CD14-positive monocyte (primary cell): ENCODE measurements around the gene CYRIA. TPM values are rescaled to one million over a fixed set of nuclear protein-coding genes. Genes with fewer than 3 reads are reported as not detected.

Source experiments
- DNase-seq, 3 donors: peaks; one replicate each; pipeline ENCODE4 v3.0.0-alpha.2; 2011 to 2022
- H2AFZ ChIP-seq: 2 replicates; pipeline ENCODE4 v1.6.0; 2012; ENCODE audit warnings: mild to moderate bottlenecking, low read depth, low read length, inconsistent platforms; ENCODE audit not compliant: insufficient read depth, poor library complexity, severe bottlenecking
- H3K27ac ChIP-seq, 2 donors: 1 replicate in 1 of 2; 2 replicates in 1 of 2; pipeline ENCODE4 v1.5.1; 2012 to 2013; ENCODE audit warnings: low read length in 2 of 2, control low read depth in 1 of 2, inconsistent platforms in 1 of 2, low read depth in 1 of 2, mild to moderate bottlenecking in 1 of 2
- H3K27me3 ChIP-seq, 2 donors: one replicate each; pipeline versions ENCODE4 v1.6.0 to v1.6.1; 2011 to 2013; ENCODE audit warnings: low read length in 2 of 2; ENCODE audit not compliant: control insufficient read depth in 2 of 2, insufficient read depth in 2 of 2
- H3K36me3 ChIP-seq, 2 donors: replicated peaks in 1 of 2; 1 replicate in 1 of 2; 2 replicates in 1 of 2; pipeline versions ENCODE4 v1.5.1 to v1.6.1; 2012 to 2013; ENCODE audit warnings: low read length in 2 of 2, control low read depth in 1 of 2, inconsistent platforms in 1 of 2, mild to moderate bottlenecking in 1 of 2; ENCODE audit not compliant: insufficient read depth in 2 of 2, control insufficient read depth in 1 of 2
- H3K4me1 ChIP-seq, 2 donors: 1 replicate in 1 of 2; 2 replicates in 1 of 2; pipeline versions ENCODE4 v1.5.1 to v1.6.1; 2012 to 2013; ENCODE audit warnings: low read length in 2 of 2, control low read depth in 1 of 2, inconsistent platforms in 1 of 2, mild to moderate bottlenecking in 1 of 2, moderate library complexity in 1 of 2; ENCODE audit not compliant: insufficient read depth in 2 of 2, control insufficient read depth in 1 of 2
- H3K4me2 ChIP-seq: replicated peaks from 2 replicates; pipeline ENCODE3; 2012; ENCODE audit warnings: low read length, moderate library complexity, mild to moderate bottlenecking; ENCODE audit not compliant: poor library complexity, severe bottlenecking; ENCODE audit errors: extremely low read depth
- H3K4me3 ChIP-seq, 3 experiments: fragments of 200-600 bp in 1 of 3; sonication (generic) in 1 of 3; replicated peaks in 1 of 3; 1 replicate in 2 of 3; 2 replicates in 1 of 3; pipeline ENCODE4 v1.5.1; 2011 to 2013; ENCODE audit warnings: low read length in 3 of 3, mild to moderate bottlenecking in 3 of 3, control low read depth in 2 of 3, low read depth in 2 of 3, inconsistent platforms in 1 of 3, moderate library complexity in 1 of 3
- H3K79me2 ChIP-seq: 2 replicates; pipeline ENCODE4 v1.6.0; 2012; ENCODE audit warnings: mild to moderate bottlenecking, control low read depth, inconsistent platforms, low read length, moderate library complexity; ENCODE audit not compliant: insufficient read depth
- H3K9ac ChIP-seq: 2 replicates; pipeline ENCODE4 v1.6.0; 2017; ENCODE audit warnings: low read length, mild to moderate bottlenecking; ENCODE audit not compliant: insufficient read depth, poor library complexity, severe bottlenecking
- H3K9me3 ChIP-seq, 2 donors: replicated peaks in 1 of 2; 1 replicate in 1 of 2; 2 replicates in 1 of 2; pipeline versions ENCODE4 v1.5.1 to v1.6.1; 2012 to 2013; ENCODE audit warnings: low read length in 2 of 2, control low read depth in 1 of 2; ENCODE audit not compliant: control insufficient read depth in 1 of 2, insufficient read depth in 1 of 2
- H4K20me1 ChIP-seq: 2 replicates; pipeline ENCODE4 v1.6.0; 2012; ENCODE audit warnings: mild to moderate bottlenecking, low read length, control low read depth, moderate library complexity; ENCODE audit not compliant: insufficient read depth
- H3K27ac Mint-ChIP-seq, 7 donors: one replicate each; pipeline ENCODE4 v1.8.0; 2020; ENCODE audit warnings: mild to moderate bottlenecking in 7 of 7, mixed read lengths in 7 of 7, moderate library complexity in 6 of 7, inconsistent platforms in 2 of 7
- H3K27me3 Mint-ChIP-seq, 3 donors: one replicate each; pipeline ENCODE4 v1.8.0; 2021 to 2022; ENCODE audit warnings: low read depth in 3 of 3, mild to moderate bottlenecking in 3 of 3, mixed read lengths in 3 of 3, moderate library complexity in 3 of 3, inconsistent platforms in 1 of 3
- H3K36me3 Mint-ChIP-seq, 2 donors: one replicate each; pipeline ENCODE4 v1.8.0; 2020; ENCODE audit warnings: mixed read lengths in 2 of 2, inconsistent platforms in 1 of 2, mild to moderate bottlenecking in 1 of 2
- H3K4me1 Mint-ChIP-seq: one replicate; pipeline ENCODE4 v1.8.0; 2020; ENCODE audit warnings: mild to moderate bottlenecking, mixed read lengths
- H3K4me3 Mint-ChIP-seq, 2 donors: one replicate each; pipeline ENCODE4 v1.8.0; 2020; ENCODE audit warnings: mild to moderate bottlenecking in 2 of 2, mixed read lengths in 2 of 2, moderate library complexity in 1 of 2
- H3K9me3 Mint-ChIP-seq, 7 donors: one replicate each; pipeline ENCODE4 v1.8.0; 2020 to 2022; ENCODE audit warnings: mixed read lengths in 7 of 7, mild to moderate bottlenecking in 6 of 7, moderate library complexity in 6 of 7, inconsistent platforms in 2 of 7
- WGBS: methylation state at CpG from one replicate; pipeline ENCODE4 v1.1.5; 2013; ENCODE audit warnings: missing lambda C conversion rate; ENCODE audit not compliant: insufficient coverage; 5-methylcytosine and 5-hydroxymethylcytosine counted together
- intact Hi-C, 2 donors: fragments of 100-400 bp; cut with micrococcal nuclease; formaldehyde crosslinking; loops; one replicate each; pipeline versions ENCODE4 v1.15.0 to v1.15.1; 2023
- polyA plus RNA-seq, 3 donors: library from polyadenylated mRNA; depleted of rRNA in 1 of 3; unstranded in 2 of 3; stranded (reverse) in 1 of 3; fragments of 300-500 nt in 2 of 3; fragments of >200 nt in 1 of 3; fragmentation: Illumina TruSeq in 2 of 3; gene quantifications; 1 replicate in 2 of 3; 2 replicates in 1 of 3; pipeline ENCODE4 v1.2.3, GENCODE V29; 2012 to 2021
- TF ChIP-seq, protein P1 (sequence below): fragments of 200-600 bp; IDR thresholded peaks from one replicate; pipeline ENCODE4 v1.8.0; 2022; ENCODE audit warnings: antibody characterized with exemption, mild to moderate bottlenecking

Gene CYRIA
- polyA plus RNA-seq, 3 donors = 55.9 to 101 (median 72.4) TPM

- Mint-ChIP-seq H3K36me3 (peaks cover 37 to 40% of the 10 kb centered on the region in 2 donors), H3K4me1 (peaks cover 56% of the 10 kb centered on the region), H3K27me3 (peaks cover 5 to 9% (median 6%) of the 10 kb centered on the region in 3 donors), H3K4me3 (peak overlapping the region; percentile 98 to 99), H3K27ac (peak overlapping the region; percentile 95 to 99 (median 97)), H3K9me3 (peaks cover 0 to 2% (median 0%) of the 10 kb centered on the region in 7 donors)
- Histone ChIP-seq H3K79me2 (peaks cover 54% of the 10 kb centered on the region), H3K9ac (peak overlapping the region; percentile 88), H3K4me2 (peak overlapping the region; percentile 93), H4K20me1 (peaks cover 53% of the 10 kb centered on the region), H2AFZ (no peak overlapping the region), H3K36me3 (no peaks in the 10 kb centered on the region), H3K4me3 (peak overlapping the region; percentile 70 to 89 (median 84)), H3K4me1 (peaks cover 45 to 57% of the 10 kb centered on the region in 2 donors), H3K27me3 (no peaks in the 10 kb centered on the region), H3K9me3 (no peaks in the 10 kb centered on the region), H3K27ac (peak overlapping the region; percentile 90)
- TF ChIP-seq, protein P1, sequence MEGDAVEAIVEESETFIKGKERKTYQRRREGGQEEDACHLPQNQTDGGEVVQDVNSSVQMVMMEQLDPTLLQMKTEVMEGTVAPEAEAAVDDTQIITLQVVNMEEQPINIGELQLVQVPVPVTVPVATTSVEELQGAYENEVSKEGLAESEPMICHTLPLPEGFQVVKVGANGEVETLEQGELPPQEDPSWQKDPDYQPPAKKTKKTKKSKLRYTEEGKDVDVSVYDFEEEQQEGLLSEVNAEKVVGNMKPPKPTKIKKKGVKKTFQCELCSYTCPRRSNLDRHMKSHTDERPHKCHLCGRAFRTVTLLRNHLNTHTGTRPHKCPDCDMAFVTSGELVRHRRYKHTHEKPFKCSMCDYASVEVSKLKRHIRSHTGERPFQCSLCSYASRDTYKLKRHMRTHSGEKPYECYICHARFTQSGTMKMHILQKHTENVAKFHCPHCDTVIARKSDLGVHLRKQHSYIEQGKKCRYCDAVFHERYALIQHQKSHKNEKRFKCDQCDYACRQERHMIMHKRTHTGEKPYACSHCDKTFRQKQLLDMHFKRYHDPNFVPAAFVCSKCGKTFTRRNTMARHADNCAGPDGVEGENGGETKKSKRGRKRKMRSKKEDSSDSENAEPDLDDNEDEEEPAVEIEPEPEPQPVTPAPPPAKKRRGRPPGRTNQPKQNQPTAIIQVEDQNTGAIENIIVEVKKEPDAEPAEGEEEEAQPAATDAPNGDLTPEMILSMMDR = no peak
- DNase-seq = peak in 1 of 3 donors; percentile 33
- intact Hi-C loops = loop anchor here (5.0 kb wide), 2 partner anchors 38 to 47 kb away; no protein-coding TSS in a partner anchor
- 12% methylated on average over 24 of the region's 34 CpGs for WGBS
These were observed 556 bp downstream of the CYRIA start for GRCh38 chr2:16664809-16665747.

GRCh38 chr2:16664052-16664731 lies 1.4 kb downstream of the CYRIA start:
- peaks cover 54 to 66% of the 10 kb centered on the region in 2 donors for H3K4me1 ChIP-seq
- Mint-ChIP-seq H3K27me3 (peaks cover 5 to 9% (median 6%) of the 10 kb centered on the region in 3 donors), H3K4me1 (peaks cover 65% of the 10 kb centered on the region), H3K27ac (peak overlapping the region; percentile 95 to 99 (median 97)), H3K4me3 (peak overlapping the region; percentile 98 to 99), H3K36me3 (peaks cover 46 to 49% of the 10 kb centered on the region in 2 donors), H3K9me3 (peaks cover 0 to 2% (median 0%) of the 10 kb centered on the region in 7 donors)
- H3K9ac ChIP-seq = peak overlapping the region; percentile 88
- H3K9me3 ChIP-seq = no peaks in the 10 kb centered on the region
- H3K27ac ChIP-seq = peak overlapping the region; percentile 90
- H3K27me3 ChIP-seq = no peaks in the 10 kb centered on the region
- peaks cover 61% of the 10 kb centered on the region for H4K20me1 ChIP-seq
- peaks cover 0 to 8% of the 10 kb centered on the region in 2 donors for H3K36me3 ChIP-seq
- intact Hi-C loops = loop anchor here (5.0 kb wide), 2 partner anchors 37 to 48 kb away; no protein-coding TSS in a partner anchor
- DNase-seq = peak; percentile 87 to 95 (median 94)
- 21% methylated on average over 8 of the region's 9 CpGs for WGBS
- TF ChIP-seq, protein P1 = no peak
- H3K4me3 ChIP-seq = peak overlapping the region; percentile 70 to 89 (median 84)
- H3K79me2 ChIP-seq = peaks cover 63% of the 10 kb centered on the region
- H3K4me2 ChIP-seq = peak overlapping the region; percentile 93
- H2AFZ ChIP-seq = no peak overlapping the region
